HG02642 (cell line): ENCODE measurements around the gene ZBTB17.
"Not testable (repeated sequence)": the region's sequence is repeated elsewhere in the genome, so short reads cannot be mapped to it uniquely, and the experiment has no call there.

Source experiments
- ATAC-seq: cut with Tn5 transposase; IDR thresholded peaks from one replicate; pipeline ENCODE4 v1.9.1; 2021; ENCODE audit warnings: mild to moderate bottlenecking; ENCODE audit not compliant: unreplicated experiment, poor library complexity

The ZBTB17 gene

GRCh38 chr1:15913607-15914006, 62.3 kb downstream of the ZBTB17 start:
- not testable (repeated sequence) for ATAC-seq

- no peak for ATAC-seq
These were observed 64.0 kb downstream of the ZBTB17 start for GRCh38 chr1:15911927-15912326.

GRCh38 chr1:15911141-15911540, 64.8 kb downstream of the ZBTB17 start:
- ATAC-seq: no peak

GRCh38 chr1:15908597-15908996, 67.3 kb downstream of the ZBTB17 start:
- ATAC-seq: no peak

GRCh38 chr1:15902882-15903281, 73.0 kb downstream of the ZBTB17 start:
- no peak for ATAC-seq

- no peak for ATAC-seq
These were observed 75.1 kb downstream of the ZBTB17 start for GRCh38 chr1:15900662-15901279.

- no peak for ATAC-seq
These were observed 76.6 kb downstream of the ZBTB17 start for GRCh38 chr1:15899266-15899665.

GRCh38 chr1:15896841-15897610, 78.9 kb downstream of the ZBTB17 start:
- not testable (repeated sequence) for ATAC-seq

- no peak for ATAC-seq
These were observed 80.7 kb downstream of the ZBTB17 start for GRCh38 chr1:15895233-15895632.

GRCh38 chr1:15892857-15893599, 82.9 kb downstream of the ZBTB17 start:
- ATAC-seq: not testable (repeated sequence)
